K562 (cell line): Measurements from ENCODE around the gene SLC20A1. TPM values are rescaled to one million over a fixed set of nuclear protein-coding genes. Genes with fewer than 3 reads are reported as not detected.

Source experiments
- ATAC-seq: fragments of 200-7000 bp; cut with Tn5 transposase; 3 replicates; pipeline ENCODE4 v1.9.1; 2020; ENCODE audit warnings: moderate library complexity
- BruUV-seq: library from RNA; stranded (reverse); fragments of 400-500 nt; replicated peaks from 2 replicates; lab custom pipeline; 2021; lab: Mats Ljungman, UMichigan
- CTCF ChIA-PET: fragments of 300-600 bp; formaldehyde crosslinking; extraction: SDS; loops from one replicate; lab custom pipeline; 2021; ENCODE audit warnings: low intra/inter-chr PET ratio; lab: Yijun Ruan, JAX
- POLR2A ChIA-PET: fragments of 300-600, 350-650 bp; sonication (Branson Sonifier 250); formaldehyde crosslinking; extraction: SDS; loops from one replicate; lab custom pipeline; 2021; ENCODE audit warnings: antibody characterized with exemption, inconsistent platforms; lab: Yijun Ruan, JAX
- DNase-seq, 4 experiments: peaks; one replicate each; pipeline versions ENCODE4 v3.0.0 to v3.0.0-alpha.2; 2011 to 2018; ENCODE audit warnings: low spot score in 3 of 4, mixed read lengths in 3 of 4; ENCODE audit errors: extremely low read depth in 1 of 4
- FAIRE-seq: peaks from 2 replicates; lab custom pipeline; 2011; peaks lifted over from hg19 to GRCh38; lab: Jason Lieb, UNC
- H2AFZ ChIP-seq: 2 replicates; pipeline ENCODE4 v1.6.0; 2011; ENCODE audit warnings: low read depth, low read length, control low read depth, inconsistent platforms
- H3K27ac ChIP-seq: fragments of 200-600 bp; 3 replicates; pipeline ENCODE4 v1.8.0; 2011; ENCODE audit warnings: low read depth, mild to moderate bottlenecking, control low read depth, inconsistent platforms, low read length, moderate library complexity, mixed read lengths; ENCODE audit errors: extremely low read depth
- H3K27me3 ChIP-seq, 2 experiments: fragments of 300-600 bp in 1 of 2; 2 replicates in 1 of 2; 3 replicates in 1 of 2; pipeline versions ENCODE4 v1.6.0 to v1.8.0; 2011; ENCODE audit warnings: inconsistent platforms in 2 of 2, low read length in 2 of 2, mild to moderate bottlenecking in 1 of 2, mixed read lengths in 1 of 2, moderate library complexity in 1 of 2; ENCODE audit not compliant: control insufficient read depth in 2 of 2, insufficient read depth in 2 of 2
- H3K36me3 ChIP-seq: fragments of 300-600 bp; 3 replicates; pipeline ENCODE4 v1.8.0; 2011; ENCODE audit warnings: mild to moderate bottlenecking, low read length, inconsistent platforms; ENCODE audit not compliant: control insufficient read depth, insufficient read depth
- H3K4me1 ChIP-seq, 2 experiments: fragments of 200-600 bp in 1 of 2; replicated peaks in 1 of 2; 2 replicates in 1 of 2; 3 replicates in 1 of 2; pipeline versions ENCODE4 v1.5.1 to v1.8.0; 2011; ENCODE audit warnings: inconsistent platforms in 2 of 2, low read length in 2 of 2, mild to moderate bottlenecking in 1 of 2, mixed read lengths in 1 of 2, moderate library complexity in 1 of 2; ENCODE audit not compliant: control insufficient read depth in 2 of 2, insufficient read depth in 2 of 2
- H3K4me2 ChIP-seq: 2 replicates; pipeline ENCODE4 v1.6.1; 2011; ENCODE audit warnings: low read length, control low read depth, inconsistent platforms, mixed read lengths; ENCODE audit not compliant: insufficient read depth
- H3K4me3 ChIP-seq: fragments of 200-600 bp; sonication (generic), shearing (Covaris generic); 2 replicates; pipeline ENCODE4 v1.5.1; 2016; ENCODE audit warnings: control low read depth, inconsistent platforms
- H3K79me2 ChIP-seq: fragments of 200-600 bp; 3 replicates; pipeline ENCODE4 v1.8.0; 2011; ENCODE audit warnings: low read length, inconsistent platforms; ENCODE audit not compliant: control insufficient read depth, insufficient read depth
- H3K9ac ChIP-seq, 2 experiments: 2 replicates each; pipeline versions ENCODE4 v1.6.0 to v1.6.1; 2011; ENCODE audit warnings: low read depth in 2 of 2, low read length in 2 of 2, control low read depth in 1 of 2, inconsistent platforms in 1 of 2, mild to moderate bottlenecking in 1 of 2, mixed read lengths in 1 of 2; ENCODE audit not compliant: insufficient read depth in 1 of 2
- H3K9me1 ChIP-seq: one replicate; pipeline ENCODE4 v1.6.0; 2011; ENCODE audit warnings: inconsistent platforms, mild to moderate bottlenecking, low read length, moderate library complexity; ENCODE audit not compliant: control insufficient read depth, insufficient read depth
- H3K9me3 ChIP-seq: replicated peaks from 2 replicates; pipeline ENCODE4 v1.5.1; 2011; ENCODE audit warnings: low read depth, low read length, inconsistent platforms; ENCODE audit not compliant: control insufficient read depth, insufficient read depth
- H4K20me1 ChIP-seq: replicated peaks from 2 replicates; pipeline ENCODE4 v1.6.1; 2011; ENCODE audit warnings: low read length, inconsistent platforms, mixed read lengths; ENCODE audit not compliant: control insufficient read depth, insufficient read depth
- ILF3 ChIP-seq: fragments of 450-650 bp; IDR thresholded peaks from 2 replicates; pipeline ENCODE4 v1.6.1; 2018; ENCODE audit warnings: antibody characterized with exemption, mild to moderate bottlenecking, moderate library complexity, borderline replicate concordance
- ILK ChIP-seq: fragments of 450-650 bp; IDR thresholded peaks from 2 replicates; pipeline ENCODE4 v1.6.1; 2016; ENCODE audit warnings: missing genetic modification characterization, low read depth, mild to moderate bottlenecking, missing compliant biosample characterization, moderate library complexity, borderline replicate concordance
- JUN ChIP-seq, 2 experiments: sonication (generic) in 1 of 2; formaldehyde crosslinking in 1 of 2; IDR thresholded peaks; 2 replicates each; pipeline versions ENCODE4 v1.6.1 to v1.8.0; 2012 to 2022; ENCODE audit warnings: borderline replicate concordance in 2 of 2, mild to moderate bottlenecking in 2 of 2, improper control_type of control experiment in 1 of 2, low read depth in 1 of 2, low read length in 1 of 2, missing genetic modification reagents in 1 of 2
- MAFF ChIP-seq: IDR thresholded peaks from 2 replicates; pipeline ENCODE4 v1.6.1; 2012; ENCODE audit warnings: low read length, improper control_type of control experiment
- MAFG ChIP-seq: fragments of 450-650 bp; conservative IDR thresholded peaks from 2 replicates; pipeline ENCODE4 v1.6.1; 2016; ENCODE audit warnings: missing genetic modification characterization, missing compliant biosample characterization
- PHB ChIP-seq: fragments of 250-450 bp; sonication (Bioruptor Pico); IDR thresholded peaks from 2 replicates; pipeline ENCODE4 v1.5.0; 2021
- RBFOX2 ChIP-seq: fragments of 200-400 bp; formaldehyde crosslinking; IDR thresholded peaks from 2 replicates; pipeline ENCODE4 v1.6.1; 2017; ENCODE audit warnings: low read depth, mild to moderate bottlenecking, low read length, moderate library complexity
- SPI1 ChIP-seq: IDR thresholded peaks from 2 replicates; pipeline ENCODE4 v1.6.1; 2011; ENCODE audit warnings: low read depth, low read length, control low read depth, borderline replicate concordance
- ZC3H8 ChIP-seq: fragments of 450-650 bp; IDR thresholded peaks from 2 replicates; pipeline ENCODE4 v1.6.1; 2017
- ZNF263 ChIP-seq: sonication (generic); formaldehyde crosslinking; IDR thresholded peaks from 2 replicates; pipeline ENCODE4 v1.8.0; 2022; ENCODE audit warnings: mild to moderate bottlenecking, missing genetic modification reagents, borderline replicate concordance
- ZNF316 ChIP-seq: fragments of 450-650 bp; IDR thresholded peaks from 2 replicates; pipeline ENCODE4 v1.6.1; 2016
- WGBS: fragments of 100-300 bp; shearing (Covaris generic); methylation state at CpG from one replicate; pipeline ENCODE4 v1.1.6; 2016; ENCODE audit warnings: low coverage, mixed read lengths; ENCODE audit not compliant: insufficient coverage; ENCODE audit errors: missing lambda C conversion rate; 5-methylcytosine and 5-hydroxymethylcytosine counted together
- in situ Hi-C: fragments of 300-500 bp; cut with MboI; formaldehyde crosslinking; loops from 4 replicates; pipeline ENCODE4 v1.15.0; 2018; ENCODE audit warnings: inconsistent platforms, mixed read lengths
- intact Hi-C: fragments of 100-400 bp; cut with micrococcal nuclease; formaldehyde crosslinking; loops from 2 replicates; pipeline ENCODE4 v1.14.2; 2022
- polyA plus RNA-seq, 8 experiments: library from polyadenylated mRNA; depleted of rRNA in 4 of 8; stranded (reverse) in 5 of 8; unstranded in 3 of 8; fragments of >200 nt; fragmentation: Nextera tagmentation in 2 of 8; fragmentation: Illumina TruSeq in 1 of 8; extraction: Ambion mirVana in 2 of 8; extraction: Trizol in 1 of 8; gene quantifications; 2 replicates each; pipeline versions ENCODE4 v1.2.1 to v1.2.3, GENCODE V29; 2011 to 2014; ENCODE audit warnings: inconsistent platforms in 1 of 8, missing spikeins in 1 of 8
- total RNA-seq, 7 experiments: library from RNA; depleted of rRNA in 6 of 7; stranded (reverse); fragments of >200 nt in 6 of 7; fragmentation: Illumina TruSeq in 2 of 7; extraction: Trizol in 2 of 7; gene quantifications; 2 replicates each; pipeline versions ENCODE4 v1.2.1 to v1.2.3, GENCODE V29; 2011 to 2021; ENCODE audit warnings: low replicate concordance in 1 of 7
- TF ChIP-seq, protein P1 (sequence below): fragments of 250-450 bp; sonication (Bioruptor Pico); IDR thresholded peaks from 2 replicates; pipeline ENCODE4 v1.8.0; 2022; ENCODE audit warnings: inconsistent platforms, mild to moderate bottlenecking, moderate library complexity, borderline replicate concordance

The SLC20A1 gene
- total and polyA plus RNA-seq, 9 of the 15 experiments (the other 6 are each of a cell fraction or from before 2014, with no cell fraction given) = 53.8 to 150 (median 74.7) TPM

DNA sequence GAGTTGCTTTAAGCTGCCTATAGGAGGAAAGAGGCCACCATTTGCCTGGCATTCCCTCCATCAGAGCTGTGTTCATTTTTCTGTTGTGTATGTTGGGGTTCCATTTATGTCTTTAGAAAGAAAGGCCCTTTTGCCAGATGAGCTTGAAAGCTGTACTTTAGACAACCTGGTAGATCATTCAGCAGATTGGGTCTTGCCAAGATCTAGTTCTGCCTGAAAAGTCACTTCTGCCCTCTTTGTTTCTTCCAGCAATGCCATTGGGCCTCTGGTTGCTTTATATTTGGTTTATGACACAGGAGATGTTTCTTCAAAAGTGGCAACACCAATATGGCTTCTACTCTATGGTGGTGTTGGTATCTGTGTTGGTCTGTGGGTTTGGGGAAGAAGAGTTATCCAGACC, 14.4 kb downstream of the SLC20A1 start:
- peaks cover 3% of the 10 kb centered on the region for H3K9me1 ChIP-seq
- no TSS peak for BruUV-seq
- H3K4me2 ChIP-seq = no peak overlapping the region
- TF ChIP-seq ZC3H8 (no peak), RBFOX2 (0 out of 2 replicates have a peak, but pooled peaks have one; percentile 17)
- peaks cover 0 to 42% of the 10 kb centered on the region in 2 experiments; a peak in 4 of 5 replicates for H3K4me1 ChIP-seq
- no peaks in the 10 kb centered on the region for H3K27me3 ChIP-seq
- no peak overlapping the region for H3K27ac ChIP-seq
- ChIA-PET CTCF (no interaction called here), POLR2A (interaction anchor here (1.5 to 7.9 kb wide), 4 partner anchors 12 to 26 kb away, joined by 3 to 90 read pairs (median 10); partner anchors contain the start of gene SLC20A1)
- intact Hi-C loops = no loop called here
- H3K79me2 ChIP-seq = peaks cover 45% of the 10 kb centered on the region
- FAIRE-seq = no peak
- 0 out of 2 replicates have a peak, but pooled peaks cover 4% of the 10 kb centered on the region for H4K20me1 ChIP-seq
- no peak for DNase-seq
- no peak overlapping the region for H2AFZ ChIP-seq
- peaks cover 97% of the 10 kb centered on the region for H3K36me3 ChIP-seq
- in situ Hi-C loops = no loop called here
- no peak for ATAC-seq
- H3K9ac ChIP-seq = no peak overlapping the region
- H3K4me3 ChIP-seq = no peak overlapping the region
- no peaks in the 10 kb centered on the region for H3K9me3 ChIP-seq

DNA sequence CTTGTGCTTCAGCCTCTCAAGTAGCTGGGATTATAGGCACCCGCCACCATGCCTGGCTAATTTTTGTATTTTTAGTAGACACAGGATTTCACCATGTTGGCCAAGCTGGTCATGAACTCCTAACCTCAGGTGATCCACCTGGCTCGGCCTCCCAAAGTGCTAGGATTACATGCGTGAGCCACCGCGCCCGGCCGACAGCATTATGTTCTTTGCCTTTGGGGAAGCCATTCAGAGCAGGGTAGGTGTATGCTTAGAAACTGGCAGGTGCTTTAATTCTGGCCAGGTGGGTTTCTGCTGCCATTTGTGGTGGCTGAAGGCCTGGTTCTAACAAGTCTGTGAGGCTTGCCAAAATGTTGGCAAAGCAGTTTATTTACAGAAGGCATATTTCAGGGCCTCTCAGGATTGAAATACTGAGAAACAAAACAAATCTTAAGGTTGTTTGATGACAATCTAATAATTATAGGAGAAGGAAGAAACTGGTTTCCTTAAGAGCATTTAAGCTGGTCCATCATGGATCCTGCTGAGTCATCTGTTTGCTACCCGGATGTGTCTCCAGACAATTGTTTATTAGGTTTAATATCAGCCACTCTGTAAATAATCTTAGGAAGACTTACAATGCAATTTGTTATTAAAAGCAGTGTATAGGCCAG, 16.0 kb downstream of the SLC20A1 start:
- no peak for FAIRE-seq
- H2AFZ ChIP-seq = no peak overlapping the region
- no peak overlapping the region for H3K27ac ChIP-seq
- peaks cover 88% of the 10 kb centered on the region for H3K36me3 ChIP-seq
- intact Hi-C loops = no loop called here
- CTCF ChIA-PET = no interaction called here
- H3K79me2 ChIP-seq = peaks cover 40% of the 10 kb centered on the region
- H3K9ac ChIP-seq = no peak overlapping the region
- peaks cover 6 to 58% of the 10 kb centered on the region in 2 experiments; a peak in 4 of 5 replicates for H3K4me1 ChIP-seq
- no peak for DNase-seq
- H3K9me1 ChIP-seq = peaks cover 3% of the 10 kb centered on the region
- BruUV-seq = no TSS peak
- in situ Hi-C loops = no loop called here
- 0 out of 2 replicates have a peak, but pooled peaks cover 4% of the 10 kb centered on the region for H4K20me1 ChIP-seq
- H3K4me2 ChIP-seq = no peak overlapping the region
- no peak overlapping the region for H3K4me3 ChIP-seq
- WGBS = 89% methylated on average over 8 of the region's 8 CpGs
- ATAC-seq = no peak
- H3K27me3 ChIP-seq = no peaks in the 10 kb centered on the region
- POLR2A ChIA-PET = interaction anchor here (1.8 to 4.1 kb wide), 5 partner anchors 9 to 45 kb away, joined by 6 to 30 read pairs (median 9); partner anchors contain the start of gene SLC20A1
- H3K9me3 ChIP-seq = no peaks in the 10 kb centered on the region
- TF ChIP-seq ZNF316 = peak; percentile 95
- TF ChIP-seq ILF3 = no peak
- no peak for TF ChIP-seq SPI1
- TF ChIP-seq MAFF = peak; percentile 85
- no peak for TF ChIP-seq ILK (tag)
- no peak for TF ChIP-seq ZNF263
- no peak for TF ChIP-seq JUN (IDR thresholded peaks at IDR 0.05; ENCODE audit: borderline replicate concordance, low read depth, low read length)
- no peak for TF ChIP-seq JUN (CRISPR knock-in tag; IDR thresholded peaks at IDR 0.05; ENCODE audit: borderline replicate concordance)
- TF ChIP-seq, protein P1, sequence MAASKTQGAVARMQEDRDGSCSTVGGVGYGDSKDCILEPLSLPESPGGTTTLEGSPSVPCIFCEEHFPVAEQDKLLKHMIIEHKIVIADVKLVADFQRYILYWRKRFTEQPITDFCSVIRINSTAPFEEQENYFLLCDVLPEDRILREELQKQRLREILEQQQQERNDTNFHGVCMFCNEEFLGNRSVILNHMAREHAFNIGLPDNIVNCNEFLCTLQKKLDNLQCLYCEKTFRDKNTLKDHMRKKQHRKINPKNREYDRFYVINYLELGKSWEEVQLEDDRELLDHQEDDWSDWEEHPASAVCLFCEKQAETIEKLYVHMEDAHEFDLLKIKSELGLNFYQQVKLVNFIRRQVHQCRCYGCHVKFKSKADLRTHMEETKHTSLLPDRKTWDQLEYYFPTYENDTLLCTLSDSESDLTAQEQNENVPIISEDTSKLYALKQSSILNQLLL = no peak
- no peak for TF ChIP-seq PHB (CRISPR knock-in tag)
- peak; percentile 88 for TF ChIP-seq MAFG (tag)
